ENCODE results near the gene KCNH3.

GRCh38 chr12:49578471-49579112 lies 39.8 kb downstream of the KCNH3 start:
- TF ChIP-seq TCF12 (IDR thresholded peaks at IDR 0.05; ENCODE audit: low read depth, low read length) (no peak), HDAC6 (IDR thresholded peaks at IDR 0.05; ENCODE audit: unreplicated experiment) (no peak), CTCF (IDR thresholded peaks at IDR 0.05 in 2 of 3, conservative IDR thresholded peaks at IDR 0.05 in 1 of 3; ENCODE audit: control insufficient read depth in 2 of 3, extremely low read depth in 1 of 3, insufficient read depth in 1 of 3, low read depth in 3 of 3, low read length in 3 of 3) (no peak), PAX8 (IDR thresholded peaks at IDR 0.05) (no peak), CEBPB (IDR thresholded peaks at IDR 0.05; ENCODE audit: borderline replicate concordance in 1 of 2, low read depth in 2 of 2, low read length in 2 of 2) (no peak), SRF (IDR thresholded peaks at IDR 0.05; ENCODE audit: low read depth in 2 of 2, low read length in 2 of 2) (no peak)
- TF ChIP-seq, protein P1, sequence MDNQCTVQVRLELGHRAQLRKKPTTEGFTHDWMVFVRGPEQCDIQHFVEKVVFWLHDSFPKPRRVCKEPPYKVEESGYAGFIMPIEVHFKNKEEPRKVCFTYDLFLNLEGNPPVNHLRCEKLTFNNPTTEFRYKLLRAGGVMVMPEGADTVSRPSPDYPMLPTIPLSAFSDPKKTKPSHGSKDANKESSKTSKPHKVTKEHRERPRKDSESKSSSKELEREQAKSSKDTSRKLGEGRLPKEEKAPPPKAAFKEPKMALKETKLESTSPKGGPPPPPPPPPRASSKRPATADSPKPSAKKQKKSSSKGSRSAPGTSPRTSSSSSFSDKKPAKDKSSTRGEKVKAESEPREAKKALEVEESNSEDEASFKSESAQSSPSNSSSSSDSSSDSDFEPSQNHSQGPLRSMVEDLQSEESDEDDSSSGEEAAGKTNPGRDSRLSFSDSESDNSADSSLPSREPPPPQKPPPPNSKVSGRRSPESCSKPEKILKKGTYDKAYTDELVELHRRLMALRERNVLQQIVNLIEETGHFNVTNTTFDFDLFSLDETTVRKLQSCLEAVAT (IDR thresholded peaks at IDR 0.05), result no peak
